ENCODE results near the gene EIF2A.

- TF ChIP-seq KLF1 (tag; IDR thresholded peaks at IDR 0.05), result no peak
- TF ChIP-seq CTCF (IDR thresholded peaks at IDR 0.05 in 2 of 3, conservative IDR thresholded peaks at IDR 0.05 in 1 of 3; ENCODE audit: insufficient read depth in 2 of 3, low read depth in 1 of 3, low read length in 3 of 3), result no peak
- TF ChIP-seq HMBOX1 (IDR thresholded peaks at IDR 0.05), result no peak
Observed at GRCh38 chr3:150509780-150510179, 36.8 kb upstream of the EIF2A start.
